NCI-H524 (cell line): ENCODE measurements around the gene AK8.

Experiments
- DNase-seq, 2 experiments: peaks; one replicate each; lab custom pipeline; 2025; lab: John Stamatoyannopoulos, UW

The AK8 gene, protein sequence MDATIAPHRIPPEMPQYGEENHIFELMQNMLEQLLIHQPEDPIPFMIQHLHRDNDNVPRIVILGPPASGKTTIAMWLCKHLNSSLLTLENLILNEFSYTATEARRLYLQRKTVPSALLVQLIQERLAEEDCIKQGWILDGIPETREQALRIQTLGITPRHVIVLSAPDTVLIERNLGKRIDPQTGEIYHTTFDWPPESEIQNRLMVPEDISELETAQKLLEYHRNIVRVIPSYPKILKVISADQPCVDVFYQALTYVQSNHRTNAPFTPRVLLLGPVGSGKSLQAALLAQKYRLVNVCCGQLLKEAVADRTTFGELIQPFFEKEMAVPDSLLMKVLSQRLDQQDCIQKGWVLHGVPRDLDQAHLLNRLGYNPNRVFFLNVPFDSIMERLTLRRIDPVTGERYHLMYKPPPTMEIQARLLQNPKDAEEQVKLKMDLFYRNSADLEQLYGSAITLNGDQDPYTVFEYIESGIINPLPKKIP

DNA sequence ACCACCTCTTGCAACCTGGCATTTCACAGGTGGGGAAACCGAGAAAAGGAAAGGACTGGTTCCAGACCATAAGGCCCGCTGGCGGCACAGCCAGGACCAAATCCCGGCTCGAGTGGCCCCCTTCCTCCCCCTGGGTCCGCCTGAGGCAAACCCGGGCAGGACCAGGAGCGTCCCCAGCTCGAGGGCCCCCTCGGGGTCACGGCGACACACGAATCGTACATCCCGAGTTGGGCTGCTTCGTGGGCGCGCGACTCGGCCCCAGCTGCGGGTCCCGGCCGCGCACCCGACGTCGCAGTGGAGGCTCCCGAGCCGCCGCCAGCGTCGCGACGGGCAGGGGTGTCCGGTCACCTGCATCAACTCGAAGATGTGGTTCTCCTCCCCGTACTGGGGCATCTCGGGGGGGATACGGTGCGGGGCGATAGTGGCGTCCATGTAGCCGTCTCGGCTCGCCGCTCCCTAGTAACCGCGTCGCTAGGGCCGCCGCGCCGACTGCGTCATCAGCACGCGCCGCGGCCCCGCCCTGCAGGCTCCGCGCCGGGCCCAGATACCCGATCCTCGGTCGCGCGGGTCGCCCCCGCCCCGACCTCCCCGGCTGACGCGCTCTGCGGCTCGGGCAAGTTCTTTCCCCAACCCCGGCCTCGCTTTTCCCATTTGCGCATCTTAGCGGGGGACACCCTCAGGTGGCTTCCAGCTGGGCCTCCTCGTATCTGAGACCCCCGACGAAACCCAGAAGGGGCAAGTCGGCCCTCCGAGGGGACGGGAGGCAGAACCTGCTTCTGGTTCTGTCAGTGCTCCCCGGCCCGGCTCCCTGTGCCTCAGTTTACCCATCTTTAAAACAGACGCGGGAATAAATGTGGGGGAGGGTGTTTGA is at the start of gene AK8:
AK8 (minus strand) TSS at position 461 of the 871 bp plus-strand sequence; CDS start at position 432, 29 bp downstream.
- DNase-seq: peak; percentile 41 to 68

DNA sequence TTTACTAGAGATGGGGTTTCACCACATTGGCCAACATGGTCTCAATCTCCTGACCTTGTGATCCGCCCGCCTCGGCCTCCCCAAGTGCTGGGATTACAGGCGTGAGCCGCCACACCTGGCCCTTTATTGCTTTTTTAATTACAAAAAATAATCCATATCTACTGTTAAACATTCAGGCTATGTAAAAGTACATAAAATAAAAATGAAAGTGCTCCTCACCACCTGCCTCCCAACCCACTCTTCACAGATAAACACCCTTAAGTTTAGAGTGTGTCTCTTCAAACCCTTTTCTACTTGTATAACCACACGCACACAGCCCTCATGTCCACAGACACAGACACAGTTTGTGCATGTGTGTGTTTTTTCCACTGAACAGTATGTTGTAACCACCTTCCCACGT is 49.6 kb upstream of the AK8 start:
- DNase-seq: no peak

DNA sequence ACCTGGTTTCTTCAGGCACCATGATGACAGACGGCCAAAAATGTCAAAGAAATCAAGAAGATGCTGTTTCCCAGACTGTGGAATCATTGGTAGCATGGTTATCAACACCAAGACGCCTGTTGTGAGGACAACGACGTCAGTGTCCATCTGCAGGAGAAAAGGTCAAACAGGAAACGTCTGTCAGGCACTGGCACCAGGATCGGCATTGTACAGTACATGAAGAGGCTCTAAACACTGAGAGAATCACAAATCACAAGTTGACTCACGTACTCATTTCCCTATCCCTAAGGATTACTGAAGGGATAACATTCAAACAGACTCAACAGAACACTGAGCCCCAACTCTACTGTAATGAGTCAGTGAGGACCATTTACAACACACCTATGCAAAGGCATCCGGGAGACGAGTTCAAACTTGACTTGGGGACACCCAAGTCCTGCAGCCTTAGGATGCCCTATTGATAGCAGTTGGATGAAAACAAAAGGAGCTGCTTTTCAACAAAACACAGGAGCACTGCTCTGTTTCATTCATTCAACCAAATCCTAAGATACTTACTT is 45.3 kb upstream of the AK8 start:
- DNase-seq: no peak

DNA sequence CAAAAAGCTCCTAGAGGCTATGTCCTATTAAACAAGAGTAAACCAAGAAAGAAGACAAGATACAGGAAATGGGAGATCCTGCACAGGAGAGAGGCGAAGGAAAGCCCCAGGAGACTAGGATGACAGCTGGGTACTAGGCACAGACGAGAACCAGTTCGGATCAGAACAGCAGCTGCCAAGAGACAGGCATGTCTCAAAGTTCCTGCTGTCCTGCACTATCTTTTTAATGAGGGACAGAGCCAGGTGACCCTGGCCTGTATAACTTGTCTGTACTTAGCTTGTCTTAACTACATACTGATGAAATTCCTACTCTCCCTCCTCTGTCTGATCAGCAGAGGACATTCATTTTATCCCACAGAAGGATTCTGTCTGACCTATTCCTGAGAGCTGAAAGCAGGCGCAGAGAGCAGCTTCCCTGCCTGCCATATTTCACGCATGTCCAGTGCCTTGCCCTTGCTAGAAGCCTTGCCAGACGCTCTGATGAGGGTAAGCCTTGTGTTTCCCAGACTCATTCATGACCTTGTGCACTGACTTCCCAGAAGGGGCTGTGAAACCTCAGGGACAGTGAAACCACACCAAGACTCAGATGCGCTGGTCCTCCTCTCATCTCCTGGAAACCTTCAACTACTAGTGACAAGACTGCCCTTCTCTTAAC is 41.7 kb upstream of the AK8 start:
- no peak for DNase-seq

DNA sequence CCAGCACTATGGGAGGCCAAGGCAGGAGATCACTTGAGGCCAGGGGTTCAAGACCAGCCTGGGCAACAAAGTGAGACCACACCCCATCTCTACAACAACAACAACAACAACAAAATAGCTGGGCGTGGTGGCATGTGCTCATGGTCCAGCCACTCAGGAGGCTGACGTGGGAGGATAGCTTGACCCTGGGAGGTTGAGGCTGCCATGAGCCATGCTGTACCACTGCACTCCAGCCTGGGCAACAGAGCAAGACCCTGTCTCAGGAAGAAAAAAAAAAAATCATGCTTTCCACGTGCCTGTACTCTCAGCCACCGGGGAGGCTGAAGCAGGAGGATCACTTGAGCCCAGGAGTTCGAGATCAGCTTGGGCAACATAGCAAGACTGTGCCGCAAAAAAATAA is 36.8 kb upstream of the AK8 start:
- DNase-seq: no peak

DNA sequence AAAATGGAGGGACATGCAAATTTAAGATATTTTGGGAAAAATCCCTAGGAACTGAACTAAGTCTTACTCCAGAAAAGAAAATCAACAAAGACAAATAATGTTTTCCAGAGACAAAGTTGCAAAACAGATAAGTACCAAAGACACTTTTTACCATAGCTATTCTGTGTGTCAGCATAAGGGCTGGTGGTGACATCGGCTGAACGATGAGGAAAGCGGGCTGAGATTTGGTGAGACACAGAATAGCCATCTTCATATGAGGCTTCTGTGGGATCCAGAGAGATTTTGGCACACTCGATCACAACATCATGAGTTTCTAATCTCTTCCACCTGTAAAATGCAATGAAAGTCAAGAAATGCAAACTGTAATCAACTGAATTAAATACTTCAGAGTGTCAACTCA is 34.0 kb upstream of the AK8 start:
- DNase-seq: no peak

DNA sequence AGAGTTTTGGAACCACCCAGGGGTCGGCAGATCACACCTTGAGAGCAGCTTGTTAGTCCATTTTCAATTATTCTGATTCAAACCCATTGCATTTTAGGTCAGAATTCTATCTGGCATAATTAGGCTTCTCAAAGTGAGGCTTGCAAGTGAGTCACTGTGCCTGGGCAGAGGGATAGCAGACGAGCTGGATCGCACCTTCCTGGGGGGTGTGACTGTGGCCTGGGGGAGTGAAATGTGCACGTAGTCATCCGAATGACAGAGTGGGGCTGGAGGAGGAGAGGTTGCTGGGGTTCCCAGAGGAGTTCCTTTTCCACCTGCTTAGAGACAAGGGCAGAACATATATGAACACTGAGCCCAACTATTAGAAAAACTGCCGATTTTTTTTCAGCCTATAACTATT is 32.3 kb upstream of the AK8 start:
- DNase-seq: no peak

DNA sequence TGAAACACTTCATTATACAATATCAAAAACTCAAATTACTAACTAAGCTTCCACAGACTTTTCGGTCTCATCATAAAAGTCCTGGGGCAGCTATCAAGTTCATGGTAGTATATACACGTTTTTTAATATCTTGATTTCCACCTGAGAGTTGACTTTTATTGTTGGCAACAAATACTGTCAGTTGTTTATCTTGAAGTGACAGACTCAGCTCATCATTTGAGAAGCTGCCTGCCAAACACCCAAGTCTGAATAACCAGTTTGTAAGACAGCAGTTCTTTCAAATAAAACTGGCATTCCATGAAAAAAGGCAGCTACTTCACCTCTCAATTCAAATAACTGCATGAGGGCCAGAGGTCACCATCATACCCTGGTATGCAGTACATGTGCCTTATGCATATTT is 31.2 kb upstream of the AK8 start:
- DNase-seq: no peak

DNA sequence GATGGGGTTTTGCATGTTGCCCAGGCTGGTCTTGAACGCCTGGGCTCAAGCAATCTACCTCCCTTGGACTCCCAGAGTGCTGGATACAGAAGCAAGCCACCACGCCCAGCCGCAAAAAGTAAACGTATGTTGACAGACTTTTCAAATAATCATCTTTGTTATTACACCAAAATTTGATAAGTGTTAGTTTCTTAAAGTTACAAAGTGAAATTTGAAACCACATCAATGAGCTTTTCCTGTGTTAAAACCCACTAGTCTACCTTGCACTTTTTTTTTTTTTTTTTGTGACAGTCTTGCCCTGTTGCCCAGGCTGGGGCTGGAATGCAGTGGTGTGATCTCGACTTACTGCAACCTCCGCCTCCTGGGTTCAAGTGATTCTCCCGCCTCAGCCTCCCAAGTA is 30.6 kb upstream of the AK8 start:
- DNase-seq: no peak

DNA sequence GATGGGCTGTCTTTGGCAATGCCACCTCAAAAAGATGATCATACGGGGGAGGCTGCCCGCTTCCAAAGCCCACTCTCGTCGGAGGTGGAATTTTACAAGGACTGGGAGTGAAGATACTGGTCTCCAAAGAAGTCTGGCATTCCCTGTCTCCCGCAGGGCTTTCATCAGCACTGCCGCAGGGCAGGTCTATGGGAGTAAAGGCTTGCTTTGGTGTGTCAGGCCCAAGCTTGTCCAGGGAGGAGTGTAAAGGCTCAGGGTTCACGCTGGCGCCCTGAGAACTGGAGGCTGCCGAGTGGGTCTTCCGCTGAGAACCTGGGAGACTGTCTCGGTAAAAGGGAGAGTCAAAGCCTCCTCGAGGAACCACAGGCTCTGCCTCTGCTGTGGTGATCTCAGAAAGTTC is 27.6 kb upstream of the AK8 start:
- DNase-seq: no peak

DNA sequence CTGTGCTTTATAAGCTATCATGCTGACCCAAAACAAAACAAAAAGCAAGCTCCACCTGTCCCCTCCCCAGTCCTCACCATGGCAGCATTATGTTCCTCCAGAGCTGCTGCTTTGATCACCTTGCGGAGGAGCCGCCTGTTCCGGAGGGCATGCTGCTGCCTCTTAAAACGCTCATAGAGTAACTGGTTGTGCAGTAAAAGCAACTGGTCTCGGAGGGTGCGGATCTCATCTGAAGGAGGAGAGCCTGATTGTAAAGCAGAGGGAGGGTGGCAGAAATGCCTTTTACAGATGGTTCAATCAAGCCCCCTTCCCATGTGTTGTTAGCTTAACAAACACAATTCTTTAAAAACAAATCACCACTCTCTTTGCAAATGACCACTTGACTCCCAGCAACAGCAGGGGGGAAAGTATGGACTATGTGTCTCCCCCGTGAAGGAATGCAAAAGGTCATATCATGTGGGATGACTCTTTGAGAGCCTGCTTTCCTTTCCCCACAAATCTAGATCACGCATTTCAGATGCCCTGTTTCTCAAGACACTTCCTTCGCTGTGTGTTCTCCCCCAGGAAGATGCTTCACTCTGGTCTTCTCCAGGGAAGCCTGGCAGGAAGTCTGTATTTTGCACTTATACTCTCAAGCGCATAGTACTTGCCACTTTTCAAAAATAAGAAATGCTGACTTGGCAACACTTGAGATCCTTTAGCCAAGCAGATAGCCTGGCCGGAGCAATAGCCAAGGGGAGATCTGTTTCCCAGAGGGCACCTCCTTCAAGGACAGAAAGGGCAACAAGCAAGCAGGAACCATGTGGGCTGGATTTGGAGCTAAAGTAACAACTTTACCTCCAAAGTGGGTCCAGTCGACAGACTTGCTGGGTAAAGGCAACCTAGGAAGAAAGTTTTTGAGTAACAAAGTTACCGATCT is 25.7 kb upstream of the AK8 start:
- DNase-seq: no peak

DNA sequence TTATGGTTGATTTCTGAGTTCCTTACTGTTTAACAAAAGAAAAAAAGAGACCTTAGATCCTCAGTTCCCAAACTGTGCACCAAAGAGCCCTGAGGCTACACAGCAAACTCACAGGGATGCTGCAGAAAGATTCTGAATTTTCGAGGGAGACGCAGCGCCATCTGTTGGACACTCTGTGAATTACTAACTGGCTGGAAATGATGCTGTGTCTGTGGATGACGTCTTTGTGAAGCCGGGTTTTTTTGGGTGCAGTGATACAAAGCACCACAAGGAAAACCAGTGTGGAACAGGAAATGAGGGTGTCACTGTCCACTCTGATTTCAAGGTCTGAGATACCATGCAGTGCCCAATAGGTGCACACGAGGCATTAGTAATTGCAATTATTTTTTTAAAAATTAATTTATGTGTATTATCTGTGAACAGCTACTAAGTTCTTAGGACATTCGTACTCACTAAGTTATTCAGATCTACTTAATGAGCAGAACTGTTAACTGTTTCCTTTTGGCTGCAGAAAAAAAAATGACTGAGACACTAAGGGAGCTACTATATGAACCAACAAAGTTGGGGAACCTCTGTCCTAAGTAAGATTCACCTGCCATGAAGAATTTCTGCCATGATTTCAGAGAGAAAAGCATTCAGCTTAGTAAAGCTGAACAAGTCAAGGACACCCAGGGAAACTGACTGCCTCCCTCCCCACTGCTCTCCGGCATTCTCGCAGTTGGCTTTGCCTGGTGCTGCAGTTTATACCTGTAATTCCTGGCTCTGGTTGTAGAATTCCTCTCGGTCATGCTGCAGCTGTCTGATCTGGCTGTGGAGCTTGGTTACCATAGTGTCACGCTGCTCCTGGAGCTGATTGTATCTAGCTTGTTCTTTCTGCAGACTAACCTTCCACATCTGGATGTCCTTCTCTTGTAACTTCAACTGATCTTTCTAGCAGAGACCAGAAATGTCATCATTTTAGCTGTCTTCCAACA is 24.1 kb upstream of the AK8 start:
- peak; percentile 67 to 74 for DNase-seq

DNA sequence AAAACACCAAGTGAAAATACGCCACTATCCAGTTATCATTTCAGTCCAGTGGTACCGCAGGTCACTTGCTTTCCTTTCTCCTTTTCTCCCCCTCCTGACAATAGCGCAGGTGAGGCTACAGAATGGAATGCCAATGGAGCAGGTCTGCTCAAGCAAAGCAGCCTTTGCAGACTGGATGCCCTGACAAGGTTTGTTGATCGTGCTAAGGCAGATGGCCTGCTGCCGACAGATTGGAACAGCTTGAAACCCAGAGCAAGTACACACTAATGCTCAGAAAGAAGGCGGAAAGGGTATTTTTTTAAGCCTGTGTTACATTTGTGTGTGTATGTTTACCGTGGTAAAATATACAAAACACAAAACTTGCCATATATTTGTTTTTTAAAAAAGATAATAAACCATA is 20.0 kb upstream of the AK8 start:
- peak; percentile 5 to 54 for DNase-seq

DNA sequence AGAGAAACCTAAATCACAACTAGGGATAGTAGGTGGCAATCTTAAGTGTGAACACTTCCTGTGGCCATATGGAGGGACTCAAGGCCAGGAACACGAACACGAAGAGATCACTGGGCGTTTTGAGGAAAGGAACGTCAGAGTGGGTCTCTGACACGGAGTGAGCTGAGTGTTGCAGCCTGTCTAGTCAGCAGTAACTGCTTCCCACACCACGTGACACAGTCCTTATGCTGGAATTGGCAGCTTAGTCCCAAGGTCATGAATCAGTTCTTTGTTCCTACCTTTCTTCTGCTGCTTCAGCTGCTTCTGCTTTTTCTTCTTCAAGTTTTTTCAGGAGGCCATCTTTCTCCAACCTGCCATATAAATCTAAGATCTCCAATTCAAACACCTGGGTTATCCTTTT is 18.8 kb upstream of the AK8 start:
- DNase-seq: no peak

DNA sequence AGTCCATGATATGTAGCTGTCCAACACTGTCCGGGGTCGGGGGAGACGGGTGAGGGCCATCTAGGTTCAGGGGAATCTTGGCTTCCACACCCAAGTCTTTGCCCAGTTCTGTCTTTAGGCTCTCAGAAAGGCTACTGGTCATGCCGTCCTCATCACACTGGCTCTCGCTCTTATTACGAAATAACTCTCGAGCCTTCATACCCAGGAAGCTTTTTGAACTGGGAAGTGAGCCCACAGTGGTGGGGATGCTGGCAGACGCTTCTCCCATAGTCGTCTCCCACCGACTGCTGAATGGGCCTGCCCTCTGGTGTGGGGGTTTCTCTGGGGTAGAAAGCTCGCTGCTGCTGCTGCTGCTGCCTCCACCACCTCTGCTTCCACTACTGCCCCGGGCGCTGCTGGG is 18.2 kb upstream of the AK8 start:
- DNase-seq: no peak

DNA sequence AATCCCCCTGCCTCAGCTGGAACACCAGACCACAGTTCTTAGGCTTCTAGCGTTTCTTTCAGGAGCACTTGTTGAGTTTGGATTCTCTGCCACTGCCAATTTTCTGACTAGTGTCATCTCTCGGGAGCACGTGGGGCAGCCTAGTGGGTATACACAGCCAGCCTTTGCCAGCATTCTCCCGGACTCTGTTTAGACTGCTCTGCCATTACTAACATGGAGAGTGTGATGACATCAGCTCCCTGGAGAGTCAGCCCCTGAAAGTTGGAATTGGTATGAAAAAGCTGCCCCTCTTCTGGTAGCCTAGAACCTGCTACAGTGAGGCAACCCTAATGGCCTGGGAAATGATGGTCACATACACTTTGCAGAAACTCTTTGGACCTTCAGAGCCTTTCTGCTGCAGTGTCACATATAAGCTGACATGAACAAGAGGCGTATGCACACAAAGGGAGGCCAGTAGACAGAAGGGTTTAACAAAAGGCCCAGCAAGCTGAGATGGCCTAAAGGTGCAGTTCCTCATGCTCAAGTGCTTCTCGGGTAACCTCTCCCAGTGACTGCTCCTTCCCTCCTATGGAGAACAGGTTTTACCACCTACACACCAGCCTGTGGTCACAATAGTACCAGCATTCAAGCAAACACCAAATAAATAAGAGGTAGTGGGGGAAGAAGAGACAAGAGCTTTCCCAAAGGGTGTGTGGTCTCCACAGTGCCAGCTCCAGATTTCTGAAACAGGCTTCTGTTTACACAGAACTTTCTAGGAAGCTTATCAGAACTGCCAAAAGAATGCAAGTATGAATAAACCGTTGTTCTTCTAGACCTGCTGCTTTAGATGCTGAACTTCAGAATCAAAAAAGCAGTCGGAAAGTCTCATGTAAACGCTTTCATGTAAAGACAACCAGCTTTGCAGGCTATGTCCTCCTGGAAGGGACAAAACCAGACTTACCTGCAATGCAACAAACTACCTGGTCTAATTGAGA is 17.1 kb upstream of the AK8 start:
- DNase-seq: no peak

DNA sequence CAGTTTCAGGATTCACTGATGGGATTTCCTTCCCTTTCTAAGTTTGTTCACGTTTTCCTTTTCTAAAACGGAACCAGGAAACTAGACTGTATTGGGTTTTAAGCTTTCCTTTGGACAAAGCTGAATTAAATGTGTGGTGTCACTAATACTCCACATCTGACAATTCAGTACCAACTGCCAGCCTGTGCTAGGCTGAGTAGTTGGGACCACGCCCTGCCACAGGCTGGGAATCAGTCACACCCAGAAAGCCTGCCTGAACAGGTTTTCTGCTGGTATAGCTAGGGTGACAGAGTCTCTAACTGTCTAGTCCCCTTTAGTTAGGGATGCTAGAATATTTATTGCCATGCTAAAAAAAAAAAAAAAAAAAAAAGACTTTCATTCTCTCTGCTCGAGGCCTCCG is 16.3 kb upstream of the AK8 start:
- no peak for DNase-seq

DNA sequence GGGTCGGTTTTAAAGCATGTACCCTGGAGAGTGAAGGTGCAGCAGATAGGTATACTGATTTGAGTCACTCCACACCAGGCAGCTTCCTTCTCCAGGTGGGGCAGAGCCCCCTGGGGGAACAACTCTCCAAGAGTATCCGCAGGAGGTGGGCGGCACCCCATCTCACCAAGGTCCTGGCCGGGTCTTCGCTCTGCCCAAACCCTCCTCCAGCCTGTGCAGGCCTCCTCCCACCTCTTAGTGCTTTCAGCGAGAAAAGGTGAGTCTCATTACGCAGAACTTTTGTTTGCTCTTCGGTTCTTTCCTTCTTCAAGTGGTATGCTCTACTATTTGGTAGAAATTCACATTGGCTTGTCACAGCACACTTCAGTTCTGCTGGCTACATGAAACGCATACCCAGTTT is 14.3 kb upstream of the AK8 start:
- no peak for DNase-seq

DNA sequence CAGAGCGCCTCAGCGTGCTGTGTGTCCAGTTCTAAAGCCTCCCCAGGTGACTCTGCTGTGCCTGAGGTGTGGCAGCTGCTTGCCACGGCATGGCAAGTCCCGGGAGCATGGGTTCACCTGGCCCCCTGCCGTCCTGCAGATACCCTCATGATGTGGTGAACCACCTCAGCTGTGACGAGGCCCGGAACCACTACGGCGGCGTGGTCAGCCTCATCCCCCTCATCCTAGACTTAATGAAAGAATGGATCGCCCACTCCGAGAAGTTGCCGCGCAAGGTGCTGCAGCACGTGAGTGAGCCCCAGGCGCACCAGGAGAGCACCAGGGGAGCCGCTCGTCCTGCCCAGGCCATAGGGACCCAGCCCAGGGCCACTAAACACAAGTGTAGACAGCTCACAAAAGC is 10.1 kb upstream of the AK8 start:
- no peak for DNase-seq
